Omental fat pad (tissue), 4 donors: ENCODE results near the gene RNF43. TPM values are rescaled to one million over a fixed set of nuclear protein-coding genes. Genes with fewer than 3 reads are reported as not detected.

Experiments
- ATAC-seq: fragments of 150-250 bp; one replicate; pipeline ENCODE4 v1.9.1; 2016; ENCODE audit warnings: mild to moderate bottlenecking, moderate library complexity; ENCODE audit not compliant: low FRiP score
- DNase-seq: peaks from one replicate; pipeline ENCODE4 v3.0.0-alpha.2; 2019; ENCODE audit warnings: low spot score
- CTCF ChIP-seq, 3 donors: fragments of 450-650 bp; IDR thresholded peaks; one replicate each; pipeline ENCODE4 v1.5.1; 2016 to 2017; ENCODE audit warnings: antibody characterized with exemption in 3 of 3, mild to moderate bottlenecking in 3 of 3, moderate library complexity in 2 of 3
- total RNA-seq, 4 donors: library from RNA; depleted of rRNA; stranded (reverse); fragments of >200 nt; gene quantifications; one replicate each; pipeline ENCODE4 v1.1.0, GENCODE V29; 2016

RNF43 gene
- total RNA-seq, 4 donors from 2014 or later: 0.19 to 0.28 TPM; not detected in 2

- DNase-seq: no peak
- TF ChIP-seq CTCF (IDR thresholded peaks at IDR 0.05): no peak
- ATAC-seq: no peak
Measured at GRCh38 chr17:58377661-58378060, 39.7 kb downstream of the RNF43 start.

- TF ChIP-seq CTCF (IDR thresholded peaks at IDR 0.05): no peak
- no peak for DNase-seq
- no peak for ATAC-seq
Measured at GRCh38 chr17:58377093-58377601, 40.2 kb downstream of the RNF43 start.

- no peak for TF ChIP-seq CTCF (IDR thresholded peaks at IDR 0.05)
- DNase-seq (no peak), ATAC-seq (no peak)
Measured at GRCh38 chr17:58376472-58377000, 40.8 kb downstream of the RNF43 start.

GRCh38 chr17:58375811-58376210, 41.5 kb downstream of the RNF43 start:
- ATAC-seq (no peak), DNase-seq (no peak)
- TF ChIP-seq CTCF (IDR thresholded peaks at IDR 0.05): no peak

GRCh38 chr17:58375256-58375655, 42.1 kb downstream of the RNF43 start:
- no peak for ATAC-seq
- no peak for TF ChIP-seq CTCF (IDR thresholded peaks at IDR 0.05)
- DNase-seq: no peak

GRCh38 chr17:58373923-58374322, 43.4 kb downstream of the RNF43 start:
- ATAC-seq (no peak), DNase-seq (no peak)
- TF ChIP-seq CTCF (IDR thresholded peaks at IDR 0.05): no peak

GRCh38 chr17:58373003-58373402, 44.3 kb downstream of the RNF43 start:
- no peak for ATAC-seq
- TF ChIP-seq CTCF (IDR thresholded peaks at IDR 0.05): no peak
- DNase-seq: no peak
